H9 (cell line): ENCODE results near the gene ATP4A. TPM values are rescaled to one million over a fixed set of nuclear protein-coding genes. Genes with fewer than 3 reads are reported as not detected.

Experiments used
- DNase-seq: peaks from one replicate; pipeline ENCODE4 v3.0.0-alpha.2; 2017
- H2AFZ ChIP-seq: one replicate; pipeline ENCODE4 v1.6.1; 2013; ENCODE audit warnings: mild to moderate bottlenecking, low read length, control low read depth, moderate library complexity
- H2AK5ac ChIP-seq: 2 replicates; pipeline ENCODE4 v1.6.1; 2013; ENCODE audit warnings: low read length, control low read depth, mixed read lengths; ENCODE audit not compliant: insufficient read length
- H2BK120ac ChIP-seq: one replicate; pipeline ENCODE4 v1.6.1; 2013; ENCODE audit warnings: low read depth, mild to moderate bottlenecking, low read length, control low read depth, inconsistent platforms; ENCODE audit not compliant: poor library complexity, severe bottlenecking
- H2BK12ac ChIP-seq: 2 replicates; pipeline ENCODE4 v1.6.1; 2013; ENCODE audit warnings: low read length, control low read depth, mixed read lengths, low read depth; ENCODE audit not compliant: insufficient read length
- H2BK15ac ChIP-seq: 2 replicates; pipeline ENCODE4 v1.6.1; 2013; ENCODE audit warnings: low read depth, low read length, control low read depth
- H2BK20ac ChIP-seq: one replicate; pipeline ENCODE4 v1.6.1; 2013; ENCODE audit warnings: low read depth, mild to moderate bottlenecking, low read length, control low read depth, inconsistent platforms; ENCODE audit not compliant: poor library complexity, severe bottlenecking
- H2BK5ac ChIP-seq: 2 replicates; pipeline ENCODE4 v1.6.1; 2013; ENCODE audit warnings: low read length, control low read depth, mixed read lengths; ENCODE audit not compliant: insufficient read length
- H3K14ac ChIP-seq: 2 replicates; pipeline ENCODE4 v1.6.1; 2013; ENCODE audit warnings: low read length, control low read depth; ENCODE audit not compliant: insufficient read depth
- H3K18ac ChIP-seq: 2 replicates; pipeline ENCODE4 v1.6.1; 2013; ENCODE audit warnings: low read depth, mild to moderate bottlenecking, mixed read lengths, low read length, control low read depth; ENCODE audit not compliant: insufficient read length
- H3K23ac ChIP-seq: 2 replicates; pipeline ENCODE4 v1.6.1; 2013; ENCODE audit warnings: low read length, control low read depth, mixed read lengths, low read depth; ENCODE audit not compliant: insufficient read length
- H3K23me2 ChIP-seq: 2 replicates; pipeline ENCODE4 v1.6.1; 2013; ENCODE audit warnings: low read depth, mild to moderate bottlenecking, mixed read lengths, low read length, control low read depth; ENCODE audit not compliant: insufficient read length, poor library complexity, severe bottlenecking
- H3K27ac ChIP-seq: 2 replicates; pipeline ENCODE4 v1.5.1; 2013; ENCODE audit warnings: low read length, control low read depth, mixed read lengths, low read depth; ENCODE audit not compliant: insufficient read length
- H3K27me3 ChIP-seq: 2 replicates; pipeline ENCODE4 v1.6.1; 2013; ENCODE audit warnings: low read length, control low read depth, inconsistent platforms; ENCODE audit not compliant: insufficient read depth
- H3K4ac ChIP-seq: 2 replicates; pipeline ENCODE4 v1.6.1; 2013; ENCODE audit warnings: low read depth, mild to moderate bottlenecking, control low read depth, inconsistent platforms, low read length, moderate library complexity
- H3K4me1 ChIP-seq: 2 replicates; pipeline ENCODE4 v1.6.1; 2013; ENCODE audit warnings: low read length, control low read depth, inconsistent platforms; ENCODE audit not compliant: insufficient read depth
- H3K4me2 ChIP-seq: 2 replicates; pipeline ENCODE4 v1.6.1; 2013; ENCODE audit warnings: low read length, control low read depth, mixed read lengths; ENCODE audit not compliant: insufficient read length, insufficient read depth
- H3K56ac ChIP-seq: 2 replicates; pipeline ENCODE4 v1.6.1; 2013; ENCODE audit warnings: low read depth, mild to moderate bottlenecking, mixed read lengths, low read length, control low read depth; ENCODE audit not compliant: insufficient read length
- H3K79me1 ChIP-seq: 2 replicates; pipeline ENCODE4 v1.6.1; 2013; ENCODE audit warnings: low read depth, mild to moderate bottlenecking, moderate library complexity, low read length, control low read depth, inconsistent platforms; ENCODE audit not compliant: insufficient read depth, poor library complexity, severe bottlenecking
- H3K79me2 ChIP-seq: 2 replicates; pipeline ENCODE4 v1.6.1; 2013; ENCODE audit warnings: low read length, control low read depth, inconsistent platforms; ENCODE audit not compliant: insufficient read depth
- H3K9ac ChIP-seq: 2 replicates; pipeline ENCODE4 v1.6.1; 2013; ENCODE audit warnings: low read length, control low read depth, mixed read lengths; ENCODE audit not compliant: insufficient read length; ENCODE audit errors: extremely low read depth
- H3K9me3 ChIP-seq: one replicate; pipeline ENCODE4 v1.6.1; 2013; ENCODE audit warnings: low read depth, low read length, inconsistent platforms; ENCODE audit not compliant: control insufficient read depth
- H3T11ph ChIP-seq: one replicate; pipeline ENCODE4 v1.6.1; 2013; ENCODE audit warnings: mild to moderate bottlenecking, low read length, control low read depth, inconsistent platforms
- H4K20me1 ChIP-seq: one replicate; pipeline ENCODE4 v1.6.1; 2013; ENCODE audit not compliant: control insufficient read depth, insufficient read length, insufficient read depth
- H4K5ac ChIP-seq: 2 replicates; pipeline ENCODE4 v1.6.1; 2013; ENCODE audit warnings: low read depth, mild to moderate bottlenecking, mixed read lengths, low read length, control low read depth; ENCODE audit not compliant: insufficient read length
- H4K8ac ChIP-seq: replicated peaks from 2 replicates; pipeline ENCODE4 v1.6.1; 2013; ENCODE audit warnings: low read length, control low read depth, mixed read lengths, low read depth; ENCODE audit not compliant: insufficient read length
- H4K91ac ChIP-seq: 2 replicates; pipeline ENCODE4 v1.6.1; 2013; ENCODE audit warnings: low read depth, mild to moderate bottlenecking, moderate library complexity, mixed read lengths, low read length, control low read depth; ENCODE audit not compliant: insufficient read length
- H3K27ac Mint-ChIP-seq, 3 experiments: 2 replicates in 2 of 3; 3 replicates in 1 of 3; pipeline ENCODE4 v1.8.0; 2020 to 2021; ENCODE audit warnings: mixed read lengths in 3 of 3, mild to moderate bottlenecking in 1 of 3, moderate library complexity in 1 of 3
- H3K27me3 Mint-ChIP-seq: 2 replicates; pipeline ENCODE4 v1.8.0; 2021; ENCODE audit warnings: low read depth, mild to moderate bottlenecking, moderate library complexity, mixed read lengths
- H3K36me3 Mint-ChIP-seq, 3 experiments: 2 replicates in 2 of 3; 3 replicates in 1 of 3; pipeline ENCODE4 v1.8.0; 2020 to 2021; ENCODE audit warnings: low read depth in 3 of 3, mixed read lengths in 3 of 3; ENCODE audit not compliant: insufficient read depth in 1 of 3
- H3K4me1 Mint-ChIP-seq, 2 experiments: 2 replicates each; pipeline ENCODE4 v1.8.0; 2020; ENCODE audit warnings: mixed read lengths in 2 of 2
- H3K4me3 Mint-ChIP-seq, 2 experiments: 2 replicates in 1 of 2; 3 replicates in 1 of 2; pipeline ENCODE4 v1.8.0; 2020 to 2021; ENCODE audit warnings: mild to moderate bottlenecking in 2 of 2, mixed read lengths in 2 of 2, moderate library complexity in 1 of 2
- H3K9me3 Mint-ChIP-seq, 2 experiments: 2 replicates in 1 of 2; 3 replicates in 1 of 2; pipeline ENCODE4 v1.8.0; 2020; ENCODE audit warnings: mild to moderate bottlenecking in 2 of 2, mixed read lengths in 2 of 2, moderate library complexity in 1 of 2
- WGBS: extraction: QIAGEN DNeasy Blood & Tissue Kit; methylation state at CpG from one replicate; pipeline ENCODE4 v1.1.7; 2013; ENCODE audit warnings: missing lambda C conversion rate, low lambda C conversion rate, mixed read lengths; ENCODE audit not compliant: insufficient read length; ENCODE audit errors: extremely low coverage; 5-methylcytosine and 5-hydroxymethylcytosine counted together
- total RNA-seq: library from RNA; stranded (reverse); gene quantifications from 2 replicates; pipeline ENCODE4 v1.2.1, GENCODE V29; 2021
- TF ChIP-seq, protein P1 (sequence below): fragments of 200-600 bp; sonication (generic); conservative IDR thresholded peaks from 3 replicates; pipeline ENCODE4 v1.8.0; 2021; ENCODE audit warnings: antibody characterized with exemption, mild to moderate bottlenecking

Gene ATP4A
- total RNA-seq, 1 experiment from 2014 or later: 0.24 TPM

DNA sequence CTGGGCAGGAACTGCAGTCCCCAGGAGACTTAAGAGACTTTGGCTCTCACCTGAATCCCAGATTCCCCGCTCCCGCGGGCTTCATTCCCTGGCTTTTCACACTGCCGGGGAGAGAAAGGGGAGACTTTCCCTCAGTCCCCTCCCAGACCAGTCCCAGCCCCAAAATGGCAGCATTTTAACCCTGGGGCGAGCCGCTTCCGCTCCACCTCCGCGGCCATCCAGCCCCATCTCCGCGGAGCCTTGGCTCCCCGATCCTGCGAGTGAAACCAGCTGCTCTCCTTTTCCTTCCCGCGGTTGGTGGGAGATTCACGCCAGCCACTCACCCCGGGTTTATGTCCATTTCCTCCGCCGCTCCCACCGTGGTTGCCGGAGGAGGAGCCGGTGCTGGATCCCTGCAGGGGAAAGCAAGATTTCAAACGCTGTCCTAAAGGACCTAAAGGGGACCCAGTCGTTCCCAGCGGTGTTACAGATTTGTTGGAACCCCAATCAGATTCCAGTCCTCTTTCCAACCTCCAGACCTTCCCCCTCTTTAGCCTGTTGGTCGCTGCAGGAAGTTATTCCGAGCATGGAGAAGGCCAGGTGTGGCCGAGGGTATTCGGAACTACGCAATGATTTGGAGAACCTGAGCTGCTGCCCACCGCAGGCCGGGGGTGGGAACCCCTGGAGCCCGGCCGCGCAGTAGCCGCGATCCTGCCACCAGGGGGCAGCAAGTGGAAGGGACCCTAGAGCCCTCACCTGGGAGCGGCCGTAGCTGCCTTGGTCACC is 53.4 kb downstream of the ATP4A start:
- H3T11ph ChIP-seq: no peak overlapping the region
- H3K79me2 ChIP-seq: peaks cover 4% of the 10 kb centered on the region; the same call in 1 of the 2 replicates
- peak overlapping the region; percentile 83 for H3K18ac ChIP-seq
- H4K91ac ChIP-seq: peak overlapping the region; percentile 16
- peak overlapping the region; percentile 94 for H3K14ac ChIP-seq
- no peak overlapping the region for H4K8ac ChIP-seq
- Mint-ChIP-seq H3K27me3 (peaks cover 26% of the 10 kb centered on the region), H3K9me3 (no peaks in the 10 kb centered on the region), H3K36me3 (peaks cover 29 to 33% (median 33%) of the 10 kb centered on the region in 3 experiments), H3K4me3 (peak overlapping the region; percentile 97 to 98), H3K4me1 (peaks cover 22 to 40% of the 10 kb centered on the region in 2 experiments), H3K27ac (peak overlapping the region; percentile 99 to 100 (median 99))
- H2BK12ac ChIP-seq: peak overlapping the region; percentile 89
- DNase-seq: peak; percentile 95
- H3K23me2 ChIP-seq: peaks cover 12% of the 10 kb centered on the region
- H3K23ac ChIP-seq: no peak overlapping the region
- peak overlapping the region; percentile 94 for H3K4me2 ChIP-seq
- no CpG with 5 or more reads among the region's 39 CpGs for WGBS
- H2BK5ac ChIP-seq: peak overlapping the region; percentile 23
- H3K9me3 ChIP-seq: no peaks in the 10 kb centered on the region
- no peak overlapping the region for H3K56ac ChIP-seq
- H2BK120ac ChIP-seq: peak overlapping the region; percentile 62
- no peaks in the 10 kb centered on the region; the same call in 1 of the 2 replicates for H3K27me3 ChIP-seq
- H3K79me1 ChIP-seq: no peaks in the 10 kb centered on the region
- H3K4ac ChIP-seq: peak overlapping the region; percentile 35; the same call in 1 of the 2 replicates
- H3K4me1 ChIP-seq: no peaks in the 10 kb centered on the region
- peak overlapping the region; percentile 20 for H4K5ac ChIP-seq
- H2AK5ac ChIP-seq: no peak overlapping the region
- peak overlapping the region; percentile 36 for H3K27ac ChIP-seq
- TF ChIP-seq, protein P1, sequence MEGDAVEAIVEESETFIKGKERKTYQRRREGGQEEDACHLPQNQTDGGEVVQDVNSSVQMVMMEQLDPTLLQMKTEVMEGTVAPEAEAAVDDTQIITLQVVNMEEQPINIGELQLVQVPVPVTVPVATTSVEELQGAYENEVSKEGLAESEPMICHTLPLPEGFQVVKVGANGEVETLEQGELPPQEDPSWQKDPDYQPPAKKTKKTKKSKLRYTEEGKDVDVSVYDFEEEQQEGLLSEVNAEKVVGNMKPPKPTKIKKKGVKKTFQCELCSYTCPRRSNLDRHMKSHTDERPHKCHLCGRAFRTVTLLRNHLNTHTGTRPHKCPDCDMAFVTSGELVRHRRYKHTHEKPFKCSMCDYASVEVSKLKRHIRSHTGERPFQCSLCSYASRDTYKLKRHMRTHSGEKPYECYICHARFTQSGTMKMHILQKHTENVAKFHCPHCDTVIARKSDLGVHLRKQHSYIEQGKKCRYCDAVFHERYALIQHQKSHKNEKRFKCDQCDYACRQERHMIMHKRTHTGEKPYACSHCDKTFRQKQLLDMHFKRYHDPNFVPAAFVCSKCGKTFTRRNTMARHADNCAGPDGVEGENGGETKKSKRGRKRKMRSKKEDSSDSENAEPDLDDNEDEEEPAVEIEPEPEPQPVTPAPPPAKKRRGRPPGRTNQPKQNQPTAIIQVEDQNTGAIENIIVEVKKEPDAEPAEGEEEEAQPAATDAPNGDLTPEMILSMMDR: peak; percentile 100
- peak overlapping the region; percentile 88 for H3K9ac ChIP-seq
- H2AFZ ChIP-seq: no peak overlapping the region
- H2BK15ac ChIP-seq: no peak overlapping the region
- no peak overlapping the region for H2BK20ac ChIP-seq
- H4K20me1 ChIP-seq: no peaks in the 10 kb centered on the region
